Measurements from ENCODE around the gene MCM3.

DNA sequence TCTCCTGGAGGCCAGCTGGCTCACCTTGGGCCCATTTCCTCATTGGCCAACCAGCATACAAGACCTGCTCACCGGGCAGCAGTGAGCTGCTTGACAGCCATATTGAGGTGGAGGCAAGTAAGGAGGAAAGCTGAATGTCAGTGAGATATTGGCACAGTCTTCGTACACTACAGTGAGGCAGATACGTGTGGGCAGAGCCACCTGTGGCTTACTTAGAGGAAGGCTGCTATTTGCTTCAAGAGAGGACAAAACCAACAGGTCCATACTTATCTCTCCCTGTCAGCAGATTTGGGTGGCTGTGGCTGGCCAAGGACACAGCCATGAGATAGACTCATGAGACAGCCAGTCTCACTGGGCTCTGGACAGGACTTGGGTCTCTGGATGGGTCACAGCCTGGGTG lies 15.1 kb upstream of the MCM3 start:
- TF ChIP-seq, protein P1, sequence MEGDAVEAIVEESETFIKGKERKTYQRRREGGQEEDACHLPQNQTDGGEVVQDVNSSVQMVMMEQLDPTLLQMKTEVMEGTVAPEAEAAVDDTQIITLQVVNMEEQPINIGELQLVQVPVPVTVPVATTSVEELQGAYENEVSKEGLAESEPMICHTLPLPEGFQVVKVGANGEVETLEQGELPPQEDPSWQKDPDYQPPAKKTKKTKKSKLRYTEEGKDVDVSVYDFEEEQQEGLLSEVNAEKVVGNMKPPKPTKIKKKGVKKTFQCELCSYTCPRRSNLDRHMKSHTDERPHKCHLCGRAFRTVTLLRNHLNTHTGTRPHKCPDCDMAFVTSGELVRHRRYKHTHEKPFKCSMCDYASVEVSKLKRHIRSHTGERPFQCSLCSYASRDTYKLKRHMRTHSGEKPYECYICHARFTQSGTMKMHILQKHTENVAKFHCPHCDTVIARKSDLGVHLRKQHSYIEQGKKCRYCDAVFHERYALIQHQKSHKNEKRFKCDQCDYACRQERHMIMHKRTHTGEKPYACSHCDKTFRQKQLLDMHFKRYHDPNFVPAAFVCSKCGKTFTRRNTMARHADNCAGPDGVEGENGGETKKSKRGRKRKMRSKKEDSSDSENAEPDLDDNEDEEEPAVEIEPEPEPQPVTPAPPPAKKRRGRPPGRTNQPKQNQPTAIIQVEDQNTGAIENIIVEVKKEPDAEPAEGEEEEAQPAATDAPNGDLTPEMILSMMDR (IDR thresholded peaks at IDR 0.05), result no peak
- TF ChIP-seq POLR2A (IDR thresholded peaks at IDR 0.05), result no peak

All from thyroid gland (tissue), 4 donors.